Left forelimb (tissue), 1 donor: ENCODE results near the gene PLXNA4.

Experiments used
- DNase-seq: peaks from one replicate; pipeline ENCODE4 v3.0.0-alpha.2; 2018; ENCODE audit warnings: low spot score

Gene PLXNA4

DNA sequence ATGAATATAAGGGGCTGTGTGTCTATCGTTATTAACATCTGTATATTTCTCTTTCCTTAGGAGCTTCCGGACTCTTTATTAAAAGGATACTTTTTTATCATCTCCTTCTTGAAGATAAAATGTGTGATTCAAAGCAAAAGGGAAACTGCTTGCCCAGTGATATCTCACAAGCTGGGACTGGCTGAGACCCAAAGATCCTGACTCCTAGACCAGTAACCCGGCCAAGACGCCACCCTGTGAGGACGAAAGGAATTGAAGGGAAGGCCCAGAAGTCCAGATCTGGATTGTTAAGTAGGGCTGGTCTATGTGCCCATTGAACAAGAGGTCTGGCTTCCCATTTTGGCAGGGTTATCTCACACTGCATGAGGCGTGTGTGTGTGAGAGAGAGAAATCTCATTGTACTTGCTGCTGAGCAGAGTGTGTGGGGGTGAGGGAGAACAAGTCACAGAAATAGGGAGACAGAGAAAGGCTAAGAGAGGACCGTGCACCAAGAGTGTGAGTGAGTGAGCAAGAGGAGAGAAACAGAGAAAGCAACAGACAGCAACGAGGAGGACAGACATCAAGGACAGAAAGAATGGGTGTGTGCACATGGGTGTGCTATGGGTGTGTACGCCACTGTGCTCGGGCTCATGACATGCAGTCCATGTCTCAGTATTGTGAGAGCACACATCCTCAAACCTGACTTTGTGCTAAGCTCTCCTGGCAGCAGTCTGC lies 75.4 kb downstream of the PLXNA4 start:
- no peak for DNase-seq

DNA sequence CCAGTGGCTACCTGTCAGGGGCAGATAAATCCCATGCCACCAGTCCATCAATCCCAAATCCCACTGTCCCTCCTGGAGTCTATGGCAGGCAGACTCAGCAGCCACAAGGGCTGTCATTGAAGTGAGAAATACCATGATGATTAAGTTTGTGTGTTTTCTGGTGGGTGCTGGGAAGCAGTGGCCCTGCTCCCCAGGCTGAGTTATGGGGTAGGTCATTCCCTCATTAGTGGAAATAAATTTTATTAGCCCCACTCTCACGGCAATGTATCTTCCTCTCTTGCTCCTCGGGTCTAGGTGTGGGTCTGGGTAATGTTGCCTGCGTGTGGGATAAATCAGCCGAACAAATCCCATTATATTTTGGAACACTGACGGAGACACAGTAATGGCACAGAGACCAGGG lies 76.8 kb downstream of the PLXNA4 start:
- DNase-seq = no peak

DNA sequence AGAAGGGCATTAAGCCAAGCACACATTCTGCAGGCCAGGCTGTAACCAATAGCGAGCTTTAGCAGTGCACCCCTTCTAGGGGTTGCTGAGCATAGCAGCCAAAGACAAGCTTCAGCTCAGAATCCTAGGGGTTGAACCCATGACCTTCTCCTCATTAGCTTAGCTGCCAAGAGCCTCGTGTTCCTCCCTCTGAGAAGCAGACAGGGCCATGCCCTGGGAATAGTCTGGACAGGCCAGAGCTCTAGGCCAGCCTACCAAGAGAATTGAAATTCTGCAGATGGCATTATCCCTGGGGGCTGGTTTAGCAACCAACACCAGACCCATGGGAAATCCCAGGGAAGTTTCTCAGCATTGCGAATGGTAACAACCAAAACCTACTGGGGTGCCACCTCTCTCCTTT lies 77.2 kb downstream of the PLXNA4 start:
- DNase-seq = no peak

DNA sequence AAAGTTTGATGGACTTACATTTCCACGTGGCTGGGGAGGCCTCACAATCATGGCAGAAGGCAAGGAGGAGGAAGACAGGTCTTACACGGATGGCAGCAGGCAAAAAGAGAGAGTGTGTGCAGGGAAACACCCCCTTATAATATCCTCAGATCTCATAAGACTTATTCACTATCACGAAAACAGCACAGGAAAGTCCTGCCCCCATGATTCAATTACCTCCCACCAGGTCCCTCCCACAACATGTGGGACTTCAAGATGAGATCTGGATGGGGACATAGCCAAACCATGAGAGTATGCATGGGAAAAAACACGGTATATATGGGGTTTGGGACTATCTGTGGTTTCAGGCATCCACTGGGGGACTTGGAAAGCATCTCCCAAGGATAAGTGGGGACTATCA lies 78.0 kb downstream of the PLXNA4 start:
- DNase-seq = no peak

DNA sequence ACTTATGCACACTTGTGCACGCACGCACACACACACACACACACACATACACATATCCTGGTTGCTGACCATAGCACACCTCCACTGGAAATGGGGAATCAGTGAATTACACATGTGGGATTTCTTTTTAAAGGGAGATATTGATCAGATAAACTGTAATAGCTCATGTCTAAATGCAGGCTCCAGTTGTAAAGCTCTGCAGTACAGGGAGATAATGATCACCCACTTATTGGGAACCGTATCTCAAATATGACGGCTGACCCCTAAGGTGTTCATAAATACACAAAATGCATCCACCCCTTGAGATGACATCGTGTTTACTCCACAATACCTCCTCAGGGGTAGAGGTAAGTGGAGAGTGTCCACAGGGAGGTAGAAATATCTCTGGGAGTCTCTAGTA lies 79.2 kb downstream of the PLXNA4 start:
- no peak for DNase-seq

DNA sequence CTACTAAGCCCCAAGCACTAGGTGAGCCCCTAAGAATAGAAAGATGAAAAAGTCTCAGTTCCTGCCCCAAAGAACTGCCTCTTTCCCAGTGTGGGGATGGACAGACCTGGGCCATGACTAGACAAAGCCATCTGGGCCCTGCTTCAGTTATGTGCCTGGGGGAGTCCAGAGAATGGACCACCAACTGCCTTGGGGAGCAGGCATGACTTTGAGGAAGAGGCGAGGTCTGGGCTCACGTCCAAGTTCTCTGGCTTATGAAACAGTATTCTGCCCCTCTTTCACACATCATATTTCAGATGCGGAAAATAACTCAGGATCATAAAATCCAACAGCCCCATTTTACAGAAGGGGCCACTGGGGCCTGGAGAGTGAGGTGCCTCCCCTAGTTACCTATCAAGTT lies 80.3 kb downstream of the PLXNA4 start:
- no peak for DNase-seq

DNA sequence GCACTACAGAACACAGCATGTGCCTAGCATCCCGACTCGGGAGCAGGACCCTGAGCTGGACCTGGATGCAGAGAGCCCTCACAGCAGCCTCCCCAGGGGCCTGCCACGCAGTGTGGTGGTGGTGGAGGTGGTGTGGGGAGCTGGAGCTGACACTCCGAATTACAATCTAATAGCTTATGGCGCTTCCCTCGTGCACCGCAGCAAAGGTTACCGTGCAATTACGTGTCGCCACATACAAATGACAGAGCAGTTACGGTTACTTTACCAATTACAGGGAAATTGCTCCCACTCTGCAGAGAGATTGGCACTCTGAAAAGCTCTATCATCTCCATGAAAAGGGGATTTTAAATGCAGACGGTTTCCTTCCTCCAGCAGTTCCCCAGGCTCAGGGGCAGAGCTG lies 81.8 kb downstream of the PLXNA4 start:
- no peak for DNase-seq

DNA sequence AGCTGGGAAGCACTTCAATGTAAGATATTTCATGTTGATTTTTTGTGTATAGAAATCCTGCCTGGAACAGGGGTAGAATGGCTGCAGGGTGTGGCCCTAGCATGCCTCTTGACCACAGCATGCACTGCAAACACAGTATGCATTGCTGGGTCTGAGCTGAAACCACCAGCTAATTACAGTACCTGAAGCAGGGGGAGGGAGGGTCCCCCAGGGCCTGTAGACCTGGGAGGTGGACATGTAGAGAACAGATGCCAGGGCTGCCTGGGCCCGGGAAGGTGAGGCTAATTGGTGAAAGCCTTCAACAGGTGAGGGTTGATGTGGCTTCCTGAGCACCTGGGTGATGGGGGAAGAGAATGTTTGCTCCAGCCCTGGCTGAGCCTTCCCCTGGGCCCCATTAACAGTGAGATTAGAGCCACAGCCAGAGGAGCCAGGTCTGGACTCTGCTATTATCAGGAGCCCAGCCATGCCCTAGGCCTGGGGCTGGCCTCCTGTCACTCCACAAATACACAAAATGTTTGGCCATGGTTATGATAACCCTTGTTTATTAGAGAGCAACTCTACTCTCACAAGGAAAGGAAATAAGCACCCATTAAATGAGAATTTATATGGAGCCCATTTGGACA lies 83.3 kb downstream of the PLXNA4 start:
- DNase-seq = no peak

DNA sequence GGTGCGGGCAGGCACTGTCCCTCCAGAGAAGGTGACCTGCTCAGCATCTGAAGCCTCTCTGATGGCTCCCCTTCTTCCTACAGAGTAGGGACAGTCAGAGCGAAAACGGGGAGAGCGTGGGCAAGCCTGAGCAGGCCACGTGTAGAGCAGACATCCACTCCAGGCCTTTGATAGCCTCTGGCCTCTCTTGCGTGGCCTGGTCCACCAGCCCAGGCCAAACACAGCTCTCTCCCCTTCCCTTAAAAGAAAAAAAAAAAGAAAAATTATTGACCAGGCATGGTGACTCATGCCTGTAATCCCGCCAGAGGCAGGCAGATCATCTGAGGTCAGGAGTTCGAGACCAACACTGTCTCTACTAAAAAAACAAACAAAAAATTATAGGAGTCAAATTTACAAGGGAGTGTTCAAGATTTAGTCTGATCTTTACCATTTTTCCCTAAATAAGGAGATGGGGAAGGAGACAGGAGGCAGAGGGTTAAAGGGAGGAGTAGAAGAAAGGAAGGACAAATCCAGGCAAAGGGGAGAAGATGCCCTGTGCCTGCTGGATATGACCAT lies 84.8 kb downstream of the PLXNA4 start:
- no peak for DNase-seq

DNA sequence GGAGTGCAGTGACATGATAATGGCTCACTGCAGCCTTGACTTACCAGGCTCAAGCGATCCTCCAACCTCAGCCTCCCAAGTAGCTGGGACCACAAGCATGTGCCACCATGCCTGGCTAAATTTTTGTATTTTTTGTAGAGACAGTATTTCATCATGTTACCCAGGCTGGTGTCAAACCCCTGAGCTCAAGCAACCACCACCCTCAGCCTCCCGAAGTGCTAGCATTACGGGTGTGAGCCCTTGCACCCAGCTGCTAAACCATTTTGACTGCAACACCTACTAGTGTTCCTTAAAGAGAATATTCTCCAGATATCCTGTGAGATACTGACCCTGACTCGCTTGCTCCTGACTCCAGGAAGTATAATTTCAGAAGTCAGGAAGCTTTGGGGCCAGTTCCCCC lies 85.8 kb downstream of the PLXNA4 start:
- DNase-seq = no peak

DNA sequence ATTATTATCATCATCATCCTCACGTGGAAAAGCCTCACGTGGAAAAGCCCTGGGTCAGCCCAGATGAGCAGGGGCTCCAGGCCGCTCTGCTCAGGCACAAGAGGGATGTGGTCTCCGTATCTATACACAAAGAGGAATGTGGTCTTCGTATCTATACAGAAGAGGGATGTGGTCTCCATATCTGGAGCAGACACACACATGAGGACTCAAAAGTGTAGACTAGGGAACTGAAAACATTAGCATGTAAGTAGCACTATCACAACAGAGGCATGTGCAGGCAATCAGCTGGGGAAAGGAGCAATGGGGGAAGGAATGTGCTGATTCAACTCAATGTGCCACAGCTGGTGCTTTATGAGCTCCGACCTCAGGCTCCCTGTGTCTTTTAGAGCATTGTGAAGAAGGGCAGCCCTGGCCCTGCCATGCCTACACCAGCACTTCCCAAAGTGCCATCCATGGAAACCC lies 86.5 kb downstream of the PLXNA4 start:
- DNase-seq = no peak

DNA sequence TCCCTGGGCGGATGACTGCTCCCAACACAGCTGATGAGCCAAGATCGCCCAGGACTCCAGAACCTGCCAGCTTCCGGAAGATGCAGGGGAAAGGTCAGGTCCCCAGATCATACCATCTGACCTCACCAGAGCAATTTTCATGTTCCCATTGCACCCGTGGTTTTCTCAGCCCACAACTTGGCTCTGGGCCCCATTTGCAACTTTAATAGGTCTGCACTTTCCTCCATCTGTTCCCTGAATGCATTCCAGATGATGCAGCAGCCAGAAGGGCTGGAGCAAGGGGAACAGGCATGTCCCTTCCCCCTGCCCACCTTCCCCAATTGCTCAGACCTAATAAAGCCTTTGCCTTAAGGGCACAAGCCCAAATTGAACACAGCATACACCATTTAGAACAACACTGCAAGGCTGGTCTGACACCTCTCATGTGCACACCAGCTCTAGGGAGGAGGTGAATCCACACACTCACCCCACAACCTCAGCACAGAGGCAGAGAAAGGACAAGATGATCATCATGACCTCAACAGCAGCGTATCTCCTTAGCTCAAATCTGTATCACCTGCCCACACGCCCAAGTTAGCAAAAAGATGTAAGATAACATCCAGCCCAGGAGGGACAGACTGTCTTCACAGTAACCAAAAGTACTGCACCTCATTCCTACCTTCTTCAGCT lies 87.5 kb downstream of the PLXNA4 start:
- no peak for DNase-seq

DNA sequence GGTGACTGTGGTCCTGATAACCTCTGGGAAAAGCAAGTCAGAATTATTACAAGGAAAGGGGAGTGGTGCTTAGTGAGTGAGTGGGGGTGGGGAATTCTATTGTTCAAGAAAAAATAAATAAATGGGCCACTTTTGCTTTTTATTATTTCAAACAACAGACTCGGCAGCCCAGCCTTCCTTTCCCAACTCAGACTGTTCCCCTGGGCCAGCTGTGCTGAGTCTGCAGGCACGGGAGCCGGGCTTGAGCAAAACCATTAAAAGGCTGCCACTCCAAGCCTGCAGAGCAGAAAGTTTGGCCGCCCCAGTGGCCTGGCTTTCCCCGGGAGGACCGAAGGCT lies 90.0 kb downstream of the PLXNA4 start:
- no peak for DNase-seq

DNA sequence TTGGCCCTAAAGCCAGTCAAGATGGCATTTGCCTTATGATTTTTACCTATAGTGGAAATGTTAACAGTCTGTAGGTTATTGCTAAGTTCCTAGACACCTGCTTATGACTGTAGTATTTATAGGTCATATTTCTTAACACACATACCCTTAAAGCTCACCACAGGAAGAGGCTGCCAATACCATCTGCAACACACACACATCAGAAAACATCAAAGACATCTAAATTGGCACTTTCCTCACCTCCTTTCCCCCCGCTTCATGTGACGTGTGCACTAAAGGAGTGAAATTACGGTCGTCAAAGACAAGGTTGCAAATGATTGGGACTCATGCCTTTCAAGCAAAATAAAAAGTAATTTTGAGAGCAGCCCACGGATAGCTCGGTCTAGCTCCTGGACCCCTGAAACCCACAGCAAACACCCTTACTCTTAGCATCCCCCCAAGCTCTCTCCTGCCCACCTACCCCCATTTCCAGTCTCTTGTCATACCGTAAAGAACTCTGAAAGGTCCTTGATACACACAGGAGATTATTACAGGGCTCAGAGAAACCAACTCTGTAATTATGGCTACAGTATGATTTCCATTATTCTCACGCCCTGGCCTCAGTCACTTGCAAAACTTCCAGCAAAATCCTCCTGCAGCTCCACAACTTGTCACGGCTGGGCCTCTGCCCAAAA lies 90.5 kb downstream of the PLXNA4 start:
- no peak for DNase-seq

DNA sequence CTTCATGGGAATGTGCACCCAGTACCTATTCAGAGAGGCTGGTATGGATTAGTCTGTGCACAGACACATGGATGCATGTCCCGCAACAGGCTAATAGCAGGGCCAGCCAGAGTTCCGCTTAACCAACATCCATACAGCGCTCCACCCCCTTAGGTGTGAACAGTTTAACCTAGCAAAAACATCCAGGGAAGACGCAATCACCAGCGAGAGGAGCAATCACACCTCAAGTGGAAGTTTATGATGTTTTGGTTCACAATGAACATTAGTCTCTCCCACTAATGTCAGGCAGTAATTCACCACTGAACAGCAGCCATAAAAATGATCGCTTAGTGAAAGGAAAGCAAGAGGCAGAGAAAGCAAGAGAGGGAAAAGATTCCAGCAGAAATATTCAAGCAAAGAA lies 91.1 kb downstream of the PLXNA4 start:
- no peak for DNase-seq

DNA sequence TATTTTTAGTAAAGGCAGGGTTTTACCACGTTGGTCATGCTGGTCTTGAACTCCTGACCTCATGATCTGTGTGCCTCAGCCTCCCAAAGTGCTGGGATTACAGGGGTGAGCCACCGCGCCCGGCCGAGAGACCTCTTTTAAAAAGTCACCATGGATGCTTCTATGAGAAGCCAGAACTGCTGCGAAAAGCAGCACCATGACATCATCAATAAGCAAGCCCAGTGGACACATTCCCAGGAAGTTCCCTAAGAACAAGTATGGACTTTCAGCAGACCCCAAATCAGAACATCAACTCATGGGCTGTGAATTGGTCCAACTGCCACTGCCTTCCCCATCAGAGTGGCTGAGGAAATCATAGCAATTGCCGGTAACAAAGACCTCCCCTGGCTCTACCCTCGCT lies 93.4 kb downstream of the PLXNA4 start:
- DNase-seq = no peak

DNA sequence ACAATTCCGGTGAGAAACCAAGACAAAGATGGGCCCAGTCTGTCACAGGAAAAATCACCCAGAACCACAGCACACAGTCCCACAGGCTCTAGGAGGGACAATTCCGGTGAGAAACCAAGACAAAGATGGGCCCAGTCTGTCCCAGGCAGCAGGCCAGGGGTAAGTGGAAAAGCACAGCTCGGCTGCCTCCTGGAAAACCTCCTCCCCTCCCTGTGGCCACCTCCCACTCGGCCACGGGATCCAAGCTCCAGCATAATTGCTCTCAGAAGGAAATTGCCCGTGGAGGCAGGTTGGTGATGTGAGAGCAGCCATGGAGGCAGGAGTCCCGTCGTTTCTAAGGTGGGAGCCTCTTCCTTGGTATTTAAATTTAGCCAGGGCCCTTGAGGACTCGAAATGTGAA lies 95.7 kb downstream of the PLXNA4 start:
- no peak for DNase-seq

DNA sequence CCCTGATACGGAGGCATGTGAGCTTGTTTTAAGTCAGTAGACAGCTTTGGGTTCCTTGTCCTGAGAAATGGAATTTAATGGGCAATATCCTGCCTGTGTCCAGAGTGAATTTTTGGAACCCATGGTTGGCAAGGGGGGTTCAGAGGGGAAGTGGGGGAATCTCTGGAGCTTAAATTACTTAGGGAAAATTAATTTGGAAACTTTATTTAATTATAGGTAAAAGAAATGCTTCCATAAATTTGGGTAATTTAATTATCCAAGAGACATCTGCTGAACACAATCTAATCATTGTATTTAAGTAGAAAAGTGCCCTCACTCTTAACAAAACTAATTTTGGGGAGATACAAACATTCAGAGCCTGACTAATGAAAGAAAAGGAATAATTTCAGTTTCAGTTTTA lies 99.7 kb downstream of the PLXNA4 start:
- no peak for DNase-seq

DNA sequence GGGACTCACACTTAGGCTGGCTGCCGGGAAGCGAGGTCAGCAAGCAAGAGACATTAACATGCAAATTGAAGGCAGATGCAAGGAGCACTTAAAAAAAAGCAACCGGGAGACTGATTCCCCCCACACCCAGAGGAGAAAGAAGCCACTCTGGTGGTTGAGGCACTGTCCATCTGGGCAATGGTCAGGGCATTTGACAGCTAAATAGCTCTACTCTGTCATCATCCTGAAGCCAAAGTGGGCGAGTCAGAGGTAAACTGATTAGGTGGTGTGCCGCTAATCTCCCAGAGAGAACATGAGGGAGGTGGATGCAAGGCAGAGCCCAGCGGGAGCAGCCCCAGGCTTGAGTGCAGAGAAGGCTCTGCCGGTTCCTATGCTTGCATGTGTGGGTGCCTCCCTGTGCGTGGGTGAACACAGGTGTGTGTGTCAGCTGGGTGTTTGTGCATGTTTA lies 100.6 kb downstream of the PLXNA4 start:
- DNase-seq = no peak

DNA sequence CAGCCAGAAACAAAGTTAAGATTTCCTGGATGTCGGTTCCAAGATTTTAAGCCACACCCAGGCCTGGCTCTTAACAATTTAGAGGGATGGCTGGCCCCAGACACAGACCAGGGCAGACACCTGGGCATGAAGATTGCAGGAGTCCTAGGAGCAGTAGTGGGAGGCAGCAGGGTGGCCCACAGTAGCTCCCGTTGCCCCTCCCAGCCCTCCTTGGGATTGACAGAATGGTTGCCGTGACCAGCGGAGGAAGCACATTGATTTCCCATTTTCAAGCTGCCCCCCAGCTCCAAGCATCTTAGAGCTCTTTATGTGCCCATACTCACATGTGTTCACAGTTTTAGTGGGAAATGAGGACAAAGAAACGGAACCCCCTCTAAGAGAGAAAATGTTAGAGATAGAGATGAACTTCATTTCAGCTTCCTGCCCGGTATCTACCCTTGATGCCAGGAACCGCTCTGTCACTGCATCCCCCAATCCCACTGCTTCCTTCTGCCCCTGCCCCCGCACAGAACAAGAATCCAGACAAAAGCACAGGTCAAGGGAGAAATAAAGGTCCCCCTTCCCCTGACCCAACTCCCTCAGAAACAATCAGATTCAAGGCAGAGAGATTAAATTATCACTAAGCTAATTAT lies 101.1 kb downstream of the PLXNA4 start:
- DNase-seq = no peak

DNA sequence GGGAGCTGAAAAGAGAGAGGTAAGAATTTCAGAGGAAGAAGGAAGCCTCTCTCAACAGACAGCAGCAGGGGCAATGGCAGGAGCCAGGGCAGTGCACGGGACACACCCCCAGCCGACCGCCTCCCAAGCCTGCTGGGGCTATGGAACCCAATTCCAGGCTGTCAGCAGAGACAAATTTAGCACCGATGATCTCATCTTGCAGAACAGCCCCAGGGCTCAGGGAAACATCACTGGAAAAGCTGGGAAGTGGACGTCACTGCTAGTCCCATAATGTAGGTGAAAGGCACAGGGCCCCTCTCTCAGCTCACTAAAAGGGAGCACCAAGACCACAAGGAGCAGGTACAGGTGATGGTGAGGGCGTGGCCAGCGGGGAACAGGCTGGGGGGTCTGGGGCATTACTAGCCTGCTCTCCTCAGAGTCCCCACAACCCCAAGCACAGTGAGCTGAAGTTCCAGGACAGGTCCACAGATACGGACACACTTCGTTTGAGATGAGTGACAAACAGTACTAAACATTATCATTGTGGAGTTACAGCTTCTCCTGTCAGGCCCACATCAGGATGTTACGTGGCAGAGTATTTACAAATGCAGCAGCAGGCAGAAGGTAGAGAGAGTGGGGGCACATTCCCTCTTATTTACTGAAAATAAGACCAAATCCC lies 103.7 kb downstream of the PLXNA4 start:
- no peak for DNase-seq

DNA sequence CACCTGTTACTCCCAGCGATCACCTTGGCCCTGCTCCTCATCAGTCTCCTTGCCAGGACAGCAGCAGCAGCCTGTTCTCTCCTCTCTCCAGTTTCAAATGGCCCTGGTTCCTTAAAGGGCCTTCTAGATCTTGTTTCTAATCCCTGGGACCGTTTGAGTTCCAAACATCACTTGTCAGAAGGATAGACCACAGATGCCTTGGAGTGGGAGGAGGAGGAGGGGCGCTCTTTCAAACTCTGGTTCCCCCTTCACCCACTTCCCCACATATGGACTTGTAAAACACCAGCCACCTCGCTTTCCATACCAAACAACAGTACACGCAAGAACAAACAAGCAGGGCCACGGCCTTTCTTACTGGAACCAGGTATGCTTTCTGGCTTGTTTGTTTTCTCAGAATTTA lies 104.8 kb downstream of the PLXNA4 start:
- DNase-seq = no peak
